Measurements from ENCODE around the gene OR2M7.

The OR2M7 gene

DNA sequence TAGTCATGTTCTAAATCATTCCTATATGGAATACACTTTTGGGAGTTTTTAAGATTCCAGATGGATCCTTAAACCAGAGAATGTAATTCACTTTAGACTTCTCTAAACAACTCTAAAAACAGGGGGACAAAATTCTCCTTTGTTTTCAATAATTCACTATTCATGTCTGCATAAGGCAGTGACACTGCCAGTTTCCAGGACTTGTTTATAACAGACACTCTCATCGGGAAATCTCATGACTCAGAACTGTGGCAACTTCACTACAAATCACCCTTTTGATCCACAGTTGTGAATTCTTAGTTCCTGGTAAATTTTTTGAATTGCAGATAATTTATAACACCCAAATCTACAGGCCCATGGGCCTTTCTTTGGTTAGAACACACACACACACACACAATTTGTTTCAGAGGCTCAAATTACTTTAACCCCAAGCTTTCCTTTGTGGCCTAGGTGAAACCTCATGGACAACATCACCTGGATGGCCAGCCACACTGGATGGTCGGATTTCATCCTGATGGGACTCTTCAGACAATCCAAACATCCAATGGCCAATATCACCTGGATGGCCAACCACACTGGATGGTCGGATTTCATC lies 36.9 kb upstream of the OR2M7 start, which contains the start of gene OR2T4:
TSS of gene OR2T4 (plus strand) at position 545 of the 595 bp plus-strand sequence. CDS start at position 545, 0 bp downstream.
- no peak for TF ChIP-seq ZNF48 (tag by site-specific recombination; IDR thresholded peaks at IDR 0.05)
- TF ChIP-seq ZNF266 (tag by site-specific recombination; IDR thresholded peaks at IDR 0.05; ENCODE audit: low read depth), result no peak
- no peak for TF ChIP-seq ZNF112 (tag by site-specific recombination; IDR thresholded peaks at IDR 0.05)
- TF ChIP-seq GLIS1 (tag by site-specific recombination; IDR thresholded peaks at IDR 0.05), result no peak
- TF ChIP-seq OVOL3 (tag by site-specific recombination; IDR thresholded peaks at IDR 0.05), result no peak
- TF ChIP-seq ZNF155 (tag by site-specific recombination; IDR thresholded peaks at IDR 0.05), result no peak
- no peak for TF ChIP-seq ZNF561 (tag by site-specific recombination; IDR thresholded peaks at IDR 0.05; ENCODE audit: borderline replicate concordance)
- TF ChIP-seq, protein P1, sequence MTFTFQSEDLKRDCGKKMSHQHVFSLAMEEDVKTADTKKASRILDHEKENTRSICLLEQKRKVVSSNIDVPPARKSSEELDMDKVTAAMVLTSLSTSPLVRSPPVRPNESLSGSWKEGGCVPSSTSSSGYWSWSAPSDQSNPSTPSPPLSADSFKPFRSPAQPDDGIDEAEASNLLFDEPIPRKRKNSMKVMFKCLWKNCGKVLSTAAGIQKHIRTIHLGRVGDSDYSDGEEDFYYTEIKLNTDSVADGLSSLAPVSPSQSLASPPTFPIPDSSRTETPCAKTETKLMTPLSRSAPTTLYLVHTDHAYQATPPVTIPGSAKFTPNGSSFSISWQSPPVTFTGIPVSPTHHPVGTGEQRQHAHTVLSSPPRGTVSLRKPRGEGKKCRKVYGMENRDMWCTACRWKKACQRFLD (tag by site-specific recombination; IDR thresholded peaks at IDR 0.05), result no peak
- TF ChIP-seq ZNF510 (tag by site-specific recombination; IDR thresholded peaks at IDR 0.05; ENCODE audit: insufficient replicate concordance), result no peak
- TF ChIP-seq SP7 (tag by site-specific recombination; IDR thresholded peaks at IDR 0.05), result no peak
- Histone ChIP-seq H3K36me3 (ENCODE audit: control insufficient read depth in 2 of 2, insufficient read depth in 1 of 2, low read length in 2 of 2) (no peaks in the 10 kb centered on the region), H3K9me3 (ENCODE audit: control insufficient read depth, insufficient read depth, low read depth, low read length) (no peaks in the 10 kb centered on the region), H3K4me3 (ENCODE audit: low read depth, low read length) (no peak within 1 kb of the TSS), H3K4me1 (ENCODE audit: control insufficient read depth, insufficient read depth, low read length) (no peaks in the 10 kb centered on the region), H3K27ac (ENCODE audit: extremely low read depth, low read depth, low read length) (no peak within 1 kb of the TSS)
- ChIA-PET CTCF (no interaction called here), POLR2A (no interaction called here)

DNA sequence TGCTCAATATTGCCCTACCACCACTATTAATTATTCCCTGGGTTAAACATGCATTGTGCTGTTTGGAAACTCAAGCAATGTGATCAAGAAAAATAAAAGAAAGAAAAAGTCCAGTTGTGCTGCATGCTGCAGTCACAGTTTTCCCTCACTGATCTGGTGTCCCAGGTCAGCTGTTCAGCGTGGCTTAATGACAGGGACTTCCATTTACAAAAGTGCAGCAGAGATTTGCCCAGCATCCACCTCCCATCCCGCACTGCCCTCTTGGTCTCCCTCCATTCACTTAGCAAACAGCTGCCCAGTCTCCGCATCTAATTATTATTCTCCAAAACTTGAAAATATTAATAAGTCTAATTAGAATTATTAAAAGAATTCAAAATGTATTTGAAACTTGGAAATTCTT lies 35.0 kb upstream of the OR2M7 start:
- CTCF ChIA-PET, result no interaction called here
- Histone ChIP-seq H3K9me3 (ENCODE audit: control insufficient read depth, insufficient read depth, low read depth, low read length) (no peaks in the 10 kb centered on the region), H3K36me3 (ENCODE audit: control insufficient read depth in 2 of 2, insufficient read depth in 1 of 2, low read length in 2 of 2) (no peaks in the 10 kb centered on the region), H3K4me1 (ENCODE audit: control insufficient read depth, insufficient read depth, low read length) (no peaks in the 10 kb centered on the region), H3K4me3 (ENCODE audit: low read depth, low read length) (no peak overlapping the region), H3K27ac (ENCODE audit: extremely low read depth, low read depth, low read length) (no peak overlapping the region)
- TF ChIP-seq MZF1 (tag by site-specific recombination; IDR thresholded peaks at IDR 0.05; ENCODE audit: borderline replicate concordance) (no peak), ZBTB7A (tag by site-specific recombination; IDR thresholded peaks at IDR 0.05; ENCODE audit: low read depth) (no peak), ZNF366 (tag by site-specific recombination; conservative IDR thresholded peaks at IDR 0.05) (no peak)
- TF ChIP-seq, protein P2, sequence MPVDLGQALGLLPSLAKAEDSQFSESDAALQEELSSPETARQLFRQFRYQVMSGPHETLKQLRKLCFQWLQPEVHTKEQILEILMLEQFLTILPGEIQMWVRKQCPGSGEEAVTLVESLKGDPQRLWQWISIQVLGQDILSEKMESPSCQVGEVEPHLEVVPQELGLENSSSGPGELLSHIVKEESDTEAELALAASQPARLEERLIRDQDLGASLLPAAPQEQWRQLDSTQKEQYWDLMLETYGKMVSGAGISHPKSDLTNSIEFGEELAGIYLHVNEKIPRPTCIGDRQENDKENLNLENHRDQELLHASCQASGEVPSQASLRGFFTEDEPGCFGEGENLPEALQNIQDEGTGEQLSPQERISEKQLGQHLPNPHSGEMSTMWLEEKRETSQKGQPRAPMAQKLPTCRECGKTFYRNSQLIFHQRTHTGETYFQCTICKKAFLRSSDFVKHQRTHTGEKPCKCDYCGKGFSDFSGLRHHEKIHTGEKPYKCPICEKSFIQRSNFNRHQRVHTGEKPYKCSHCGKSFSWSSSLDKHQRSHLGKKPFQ (tag by site-specific recombination; IDR thresholded peaks at IDR 0.05), result no peak
- POLR2A ChIA-PET, result no interaction called here

DNA sequence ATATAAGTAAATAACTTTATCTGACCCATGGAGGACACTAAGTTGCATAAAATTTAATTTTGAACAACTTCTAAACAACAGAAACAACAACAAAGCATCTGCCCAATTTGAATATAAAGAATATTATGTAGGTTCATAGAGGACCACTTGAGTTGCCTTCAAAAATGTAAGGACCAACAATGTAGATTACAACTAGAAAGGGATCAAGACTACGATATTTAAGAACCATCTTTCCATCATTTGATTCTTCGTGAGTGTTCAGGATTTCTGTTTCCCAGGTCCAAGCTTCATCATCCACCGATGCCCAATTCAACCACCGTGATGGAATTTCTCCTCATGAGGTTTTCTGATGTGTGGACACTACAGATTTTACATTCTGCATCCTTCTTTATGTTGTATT lies 24.1 kb upstream of the OR2M7 start, which contains the start of gene OR14C36:
TSS of gene OR14C36 (plus strand) at position 301 of the 400 bp plus-strand sequence. CDS start at position 301, 0 bp downstream.
- Histone ChIP-seq H3K9me3 (ENCODE audit: control insufficient read depth, insufficient read depth, low read depth, low read length) (no peaks in the 10 kb centered on the region), H3K27ac (ENCODE audit: extremely low read depth, low read depth, low read length) (no peak within 1 kb of the TSS), H3K4me3 (ENCODE audit: low read depth, low read length) (no peak within 1 kb of the TSS), H3K36me3 (ENCODE audit: control insufficient read depth in 2 of 2, insufficient read depth in 1 of 2, low read length in 2 of 2) (no peaks in the 10 kb centered on the region), H3K4me1 (ENCODE audit: control insufficient read depth, insufficient read depth, low read length) (no peaks in the 10 kb centered on the region)
- ChIA-PET CTCF (no interaction called here), POLR2A (no interaction called here)
- TF ChIP-seq ZNF138 (tag by site-specific recombination; IDR thresholded peaks at IDR 0.05; ENCODE audit: borderline replicate concordance) (no peak), ZNF701 (tag by site-specific recombination; IDR thresholded peaks at IDR 0.05) (no peak), HOXA7 (CRISPR knock-in tag; IDR thresholded peaks at IDR 0.05; ENCODE audit: borderline replicate concordance) (no peak), ZNF501 (tag by site-specific recombination; IDR thresholded peaks at IDR 0.05) (no peak), ZNF791 (tag by site-specific recombination; IDR thresholded peaks at IDR 0.05) (no peak), ZNF596 (tag by site-specific recombination; IDR thresholded peaks at IDR 0.05) (no peak), ZNF112 (tag by site-specific recombination; IDR thresholded peaks at IDR 0.05) (no peak), GLIS2 (tag by site-specific recombination; IDR thresholded peaks at IDR 0.05) (no peak), ZNF133 (tag by site-specific recombination; IDR thresholded peaks at IDR 0.05) (no peak), OVOL3 (tag by site-specific recombination; IDR thresholded peaks at IDR 0.05) (no peak), ZNF140 (tag by site-specific recombination; IDR thresholded peaks at IDR 0.05) (no peak), BCL11B (tag by site-specific recombination; IDR thresholded peaks at IDR 0.05; ENCODE audit: low read depth) (no peak), SCRT2 (tag by site-specific recombination; IDR thresholded peaks at IDR 0.05) (no peak), KLF8 (tag by site-specific recombination; IDR thresholded peaks at IDR 0.05) (no peak), ZNF239 (tag by site-specific recombination; IDR thresholded peaks at IDR 0.05) (no peak), ZNF10 (tag by site-specific recombination; IDR thresholded peaks at IDR 0.05) (no peak)
- TF ChIP-seq, protein P3, sequence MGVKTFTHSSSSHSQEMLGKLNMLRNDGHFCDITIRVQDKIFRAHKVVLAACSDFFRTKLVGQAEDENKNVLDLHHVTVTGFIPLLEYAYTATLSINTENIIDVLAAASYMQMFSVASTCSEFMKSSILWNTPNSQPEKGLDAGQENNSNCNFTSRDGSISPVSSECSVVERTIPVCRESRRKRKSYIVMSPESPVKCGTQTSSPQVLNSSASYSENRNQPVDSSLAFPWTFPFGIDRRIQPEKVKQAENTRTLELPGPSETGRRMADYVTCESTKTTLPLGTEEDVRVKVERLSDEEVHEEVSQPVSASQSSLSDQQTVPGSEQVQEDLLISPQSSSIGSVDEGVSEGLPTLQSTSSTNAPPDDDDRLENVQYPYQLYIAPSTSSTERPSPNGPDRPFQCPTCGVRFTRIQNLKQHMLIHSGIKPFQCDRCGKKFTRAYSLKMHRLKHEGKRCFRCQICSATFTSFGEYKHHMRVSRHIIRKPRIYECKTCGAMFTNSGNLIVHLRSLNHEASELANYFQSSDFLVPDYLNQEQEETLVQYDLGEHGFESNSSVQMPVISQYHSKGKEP (tag by site-specific recombination; IDR thresholded peaks at IDR 0.05), result no peak
